Kidney epithelial cell (primary cell): ENCODE data around the gene VN1R4. TPM values are rescaled to one million over a fixed set of nuclear protein-coding genes. Genes with fewer than 3 reads are reported as not detected.
A peak's percentile ranks its signal among the peaks of the same experiment; 100 is the strongest.
"Not testable (repeated sequence)": the region's sequence is repeated elsewhere in the genome, so short reads cannot be mapped to it uniquely, and the experiment has no call there.

Source experiments
- DNase-seq: peaks from one replicate; pipeline ENCODE4 v3.0.0-alpha.2; 2010; ENCODE audit warnings: low read depth
- H3K27me3 ChIP-seq: 2 replicates; pipeline ENCODE4 v1.6.0; 2011; ENCODE audit warnings: low read length; ENCODE audit not compliant: control insufficient read depth, insufficient read depth
- H3K36me3 ChIP-seq: 2 replicates; pipeline ENCODE4 v1.5.1; 2011; ENCODE audit warnings: low read length; ENCODE audit not compliant: control insufficient read depth, insufficient read depth
- H3K4me3 ChIP-seq: 2 replicates; pipeline ENCODE4 v1.5.1; 2011; ENCODE audit warnings: low read depth, mild to moderate bottlenecking, control low read depth, low read length
- total RNA-seq: library from RNA; depleted of rRNA; stranded (reverse); fragments of >200 nt; gene quantifications from 2 replicates; pipeline ENCODE4 v1.2.3, GENCODE V29; 2015
- TF ChIP-seq, protein P1 (sequence below): IDR thresholded peaks from 2 replicates; pipeline ENCODE4 v1.5.1; 2011; ENCODE audit warnings: mild to moderate bottlenecking, moderate library complexity, low read length, control low read depth, inconsistent platforms; ENCODE audit not compliant: insufficient read depth, poor library complexity, severe bottlenecking

The VN1R4 gene
- total RNA-seq, 1 donor from 2014 or later: not detected

DNA sequence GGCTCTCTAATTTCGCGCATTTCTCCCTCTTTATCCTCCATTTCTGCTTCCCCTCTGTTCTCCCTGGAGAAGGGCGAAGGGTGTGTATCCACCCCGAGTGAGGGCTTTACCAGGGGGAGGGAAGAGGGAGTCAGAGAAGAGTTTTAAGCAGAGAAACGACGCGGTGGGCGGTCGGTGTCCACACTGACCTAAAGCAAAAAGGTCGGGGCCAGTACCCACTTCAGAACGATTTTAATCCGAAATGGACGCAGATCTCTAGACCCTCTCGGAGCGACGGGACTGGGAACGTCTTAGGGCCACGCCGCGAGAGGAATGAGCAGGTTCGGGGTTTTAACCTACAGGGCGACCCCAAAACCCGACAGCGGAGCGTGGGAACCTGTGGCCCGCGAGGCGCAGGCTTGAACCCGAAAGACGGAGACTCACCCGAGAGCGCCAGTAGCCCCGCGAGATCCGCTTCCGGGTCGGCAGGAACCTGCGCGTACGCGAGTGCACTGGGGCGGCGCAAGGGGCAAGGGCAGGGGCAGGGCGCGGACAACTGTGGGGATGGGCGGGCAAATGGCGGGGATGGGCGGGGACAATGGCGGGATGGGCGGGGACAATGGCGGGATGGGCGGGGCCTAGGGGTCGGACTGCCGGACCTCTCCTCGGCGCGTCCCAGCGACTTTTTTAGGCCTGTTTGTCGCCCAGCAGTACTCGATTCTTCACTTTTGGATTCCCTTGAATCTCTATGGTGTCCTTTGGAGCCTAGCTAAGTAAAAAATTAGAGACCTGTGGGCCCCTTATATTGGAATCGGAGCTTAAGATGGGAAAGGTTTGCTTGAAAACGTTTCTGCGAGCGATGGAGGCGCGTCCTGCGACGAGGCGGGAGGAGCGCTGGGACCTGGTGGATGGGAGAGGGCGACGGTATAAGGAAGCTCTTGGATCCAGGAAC, 12.8 kb downstream of the VN1R4 start, which contains the start of gene ZNF677:
TSS of gene ZNF677 (minus strand) at position 463 of the 931 bp plus-strand sequence. CDS start 3,323 bp downstream, outside the sequence.
- Histone ChIP-seq H3K36me3 (peaks cover 2% of the 10 kb centered on the region), H3K27me3 (no peaks in the 10 kb centered on the region), H3K4me3 (peak within 1 kb of the TSS; percentile 74)
- DNase-seq: peak; percentile 50
- TF ChIP-seq, protein P1, sequence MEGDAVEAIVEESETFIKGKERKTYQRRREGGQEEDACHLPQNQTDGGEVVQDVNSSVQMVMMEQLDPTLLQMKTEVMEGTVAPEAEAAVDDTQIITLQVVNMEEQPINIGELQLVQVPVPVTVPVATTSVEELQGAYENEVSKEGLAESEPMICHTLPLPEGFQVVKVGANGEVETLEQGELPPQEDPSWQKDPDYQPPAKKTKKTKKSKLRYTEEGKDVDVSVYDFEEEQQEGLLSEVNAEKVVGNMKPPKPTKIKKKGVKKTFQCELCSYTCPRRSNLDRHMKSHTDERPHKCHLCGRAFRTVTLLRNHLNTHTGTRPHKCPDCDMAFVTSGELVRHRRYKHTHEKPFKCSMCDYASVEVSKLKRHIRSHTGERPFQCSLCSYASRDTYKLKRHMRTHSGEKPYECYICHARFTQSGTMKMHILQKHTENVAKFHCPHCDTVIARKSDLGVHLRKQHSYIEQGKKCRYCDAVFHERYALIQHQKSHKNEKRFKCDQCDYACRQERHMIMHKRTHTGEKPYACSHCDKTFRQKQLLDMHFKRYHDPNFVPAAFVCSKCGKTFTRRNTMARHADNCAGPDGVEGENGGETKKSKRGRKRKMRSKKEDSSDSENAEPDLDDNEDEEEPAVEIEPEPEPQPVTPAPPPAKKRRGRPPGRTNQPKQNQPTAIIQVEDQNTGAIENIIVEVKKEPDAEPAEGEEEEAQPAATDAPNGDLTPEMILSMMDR: no peak

GRCh38 chr19:53246498-53246897, 21.0 kb downstream of the VN1R4 start:
- no peak for DNase-seq
- H3K27me3 ChIP-seq: no peaks in the 10 kb centered on the region
- H3K4me3 ChIP-seq: no peak overlapping the region
- TF ChIP-seq, protein P1: no peak
- no peaks in the 10 kb centered on the region for H3K36me3 ChIP-seq

DNA sequence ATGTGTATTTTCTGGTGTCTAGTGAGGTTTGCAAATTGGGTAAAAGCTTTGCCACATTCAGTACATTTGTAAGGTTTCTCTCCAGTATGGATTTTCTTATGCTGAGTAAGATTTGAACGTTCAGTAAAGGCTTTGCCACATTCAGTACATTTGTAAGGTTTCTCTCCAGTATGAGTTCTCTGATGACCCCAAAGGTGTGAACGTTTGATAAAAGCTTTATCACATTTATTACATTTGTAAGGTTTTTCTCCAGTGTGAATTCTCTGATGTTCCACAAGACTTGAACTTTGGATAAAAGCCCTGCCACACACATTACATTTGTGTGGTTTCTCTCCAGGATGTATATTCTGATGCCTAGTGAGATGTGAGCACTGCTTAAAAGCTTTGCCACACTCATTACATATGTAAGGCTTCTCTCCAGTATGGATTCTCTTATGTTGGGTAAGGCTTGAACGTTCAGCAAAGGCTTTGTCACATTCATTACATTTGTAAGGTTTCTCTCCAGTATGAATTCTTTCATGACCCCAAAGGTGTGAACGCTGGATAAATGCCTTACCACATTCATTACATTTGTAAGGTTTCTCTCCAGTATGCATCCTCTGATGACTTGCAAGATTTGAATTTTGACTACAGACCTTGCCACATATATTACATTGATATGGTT, 30.3 kb downstream of the VN1R4 start:
- Histone ChIP-seq H3K36me3 (no peaks in the 10 kb centered on the region), H3K4me3 (no peak overlapping the region), H3K27me3 (no peaks in the 10 kb centered on the region)
- TF ChIP-seq, protein P1: no peak
- no peak for DNase-seq

- TF ChIP-seq, protein P1: no peak
- Histone ChIP-seq H3K36me3 (no peaks in the 10 kb centered on the region), H3K27me3 (no peaks in the 10 kb centered on the region), H3K4me3 (no peak overlapping the region)
- no peak for DNase-seq
These were observed 42.9 kb downstream of the VN1R4 start for GRCh38 chr19:53224606-53225005.

GRCh38 chr19:53222716-53223115, 44.8 kb downstream of the VN1R4 start:
- not testable (repeated sequence) for H3K4me3 ChIP-seq, H3K36me3 ChIP-seq, H3K27me3 ChIP-seq, DNase-seq

Other genes with a start within 250 kb of the VN1R4 start
- gene ERVV-2, start 223.0 kb downstream of the VN1R4 start, total RNA-seq: not detected in 2 replicates
- gene ZNF160, start 164.3 kb downstream of the VN1R4 start, total RNA-seq: 16.5 and 21.8 TPM in 2 replicates
- 3.6 and 3.9 TPM in 2 replicates for gene ZNF415, start 134.8 kb downstream of the VN1R4 start, total RNA-seq
- 5.5 and 8.0 TPM in 2 replicates for gene ZNF347, start 108.7 kb downstream of the VN1R4 start, total RNA-seq
- gene ZNF665, start 74.4 kb downstream of the VN1R4 start, total RNA-seq: 2.9 and 5.8 TPM in 2 replicates
- gene ZNF677, start 12.8 kb downstream of the VN1R4 start, total RNA-seq: 25.3 and 31.6 TPM in 2 replicates
- not detected in 2 replicates for gene VN1R2, start 9.4 kb downstream of the VN1R4 start, total RNA-seq
- 6.6 and 7.8 TPM in 2 replicates for gene ZNF845, start 66.0 kb upstream of the VN1R4 start, total RNA-seq
- 6.3 and 11.4 TPM in 2 replicates for gene ZNF525, start 98.0 kb upstream of the VN1R4 start, total RNA-seq
- gene ZNF765, start 127.4 kb upstream of the VN1R4 start, total RNA-seq: 8.8 and 9.0 TPM in 2 replicates
- gene ZNF761, start 164.3 kb upstream of the VN1R4 start, total RNA-seq: 7.4 and 8.0 TPM in 2 replicates
- 2.9 and 3.9 TPM in 2 replicates for gene ZNF813, start 200.0 kb upstream of the VN1R4 start, total RNA-seq